ENCODE data around the gene LSM14A.

DNA sequence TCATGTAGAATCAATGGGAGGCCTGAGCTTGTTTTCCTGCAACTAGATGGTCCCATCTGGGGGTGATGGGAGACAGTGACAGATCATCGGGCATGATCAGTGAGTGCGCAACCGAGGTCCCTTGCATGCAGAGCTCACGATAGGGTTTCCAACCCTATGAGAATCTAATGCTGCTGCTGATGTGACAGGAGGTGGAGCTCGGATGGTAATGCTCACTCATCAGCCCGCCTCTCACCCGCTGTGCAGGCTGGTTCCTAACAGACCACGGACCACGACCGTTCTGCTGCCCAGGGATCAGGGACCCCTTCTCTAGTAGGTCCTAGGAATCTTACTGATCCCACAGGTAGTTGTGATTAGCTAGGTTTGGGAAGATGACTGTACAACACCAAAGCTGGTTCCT is 58.5 kb downstream of the LSM14A start:
- TF ChIP-seq, protein P1, sequence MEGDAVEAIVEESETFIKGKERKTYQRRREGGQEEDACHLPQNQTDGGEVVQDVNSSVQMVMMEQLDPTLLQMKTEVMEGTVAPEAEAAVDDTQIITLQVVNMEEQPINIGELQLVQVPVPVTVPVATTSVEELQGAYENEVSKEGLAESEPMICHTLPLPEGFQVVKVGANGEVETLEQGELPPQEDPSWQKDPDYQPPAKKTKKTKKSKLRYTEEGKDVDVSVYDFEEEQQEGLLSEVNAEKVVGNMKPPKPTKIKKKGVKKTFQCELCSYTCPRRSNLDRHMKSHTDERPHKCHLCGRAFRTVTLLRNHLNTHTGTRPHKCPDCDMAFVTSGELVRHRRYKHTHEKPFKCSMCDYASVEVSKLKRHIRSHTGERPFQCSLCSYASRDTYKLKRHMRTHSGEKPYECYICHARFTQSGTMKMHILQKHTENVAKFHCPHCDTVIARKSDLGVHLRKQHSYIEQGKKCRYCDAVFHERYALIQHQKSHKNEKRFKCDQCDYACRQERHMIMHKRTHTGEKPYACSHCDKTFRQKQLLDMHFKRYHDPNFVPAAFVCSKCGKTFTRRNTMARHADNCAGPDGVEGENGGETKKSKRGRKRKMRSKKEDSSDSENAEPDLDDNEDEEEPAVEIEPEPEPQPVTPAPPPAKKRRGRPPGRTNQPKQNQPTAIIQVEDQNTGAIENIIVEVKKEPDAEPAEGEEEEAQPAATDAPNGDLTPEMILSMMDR (IDR thresholded peaks at IDR 0.05; ENCODE audit: insufficient read depth, low read length) = no peak
- TF ChIP-seq POLR2AphosphoS5 (IDR thresholded peaks at IDR 0.05; ENCODE audit: low read depth) (no peak), REST (IDR thresholded peaks at IDR 0.05; ENCODE audit: insufficient replicate concordance, low read depth) (no peak), SPI1 (IDR thresholded peaks at IDR 0.05; ENCODE audit: borderline replicate concordance, low read depth) (no peak)
